GM21390 (cell line): ENCODE results near the gene TTBK2.
"Not testable (repeated sequence)": the region's sequence is repeated elsewhere in the genome, so short reads cannot be mapped to it uniquely, and the experiment has no call there.

Source experiments
- ATAC-seq: cut with Tn5 transposase; IDR thresholded peaks from one replicate; pipeline ENCODE4 v1.9.1; 2021; ENCODE audit not compliant: unreplicated experiment

TTBK2 gene

GRCh38 chr15:42908538-42908937 lies 12.0 kb downstream of the TTBK2 start:
- ATAC-seq, result no peak

GRCh38 chr15:42903388-42904324 lies 16.9 kb downstream of the TTBK2 start:
- ATAC-seq, result no peak

GRCh38 chr15:42893911-42894310 lies 26.7 kb downstream of the TTBK2 start:
- ATAC-seq, result not testable (repeated sequence)

- no peak for ATAC-seq
Observed at GRCh38 chr15:42891569-42891968, 29.0 kb downstream of the TTBK2 start.

GRCh38 chr15:42890161-42890913 lies 30.2 kb downstream of the TTBK2 start:
- no peak for ATAC-seq

- ATAC-seq, result not testable (repeated sequence)
Observed at GRCh38 chr15:42887384-42887783, 33.2 kb downstream of the TTBK2 start.

- no peak for ATAC-seq
Observed at GRCh38 chr15:42880121-42880520, 40.5 kb downstream of the TTBK2 start.

GRCh38 chr15:42879443-42879842 lies 41.1 kb downstream of the TTBK2 start:
- ATAC-seq, result no peak

- no peak for ATAC-seq
Observed at GRCh38 chr15:42876224-42876623, 44.4 kb downstream of the TTBK2 start.

- ATAC-seq, result no peak
Observed at GRCh38 chr15:42868683-42869082, 51.9 kb downstream of the TTBK2 start.

GRCh38 chr15:42863572-42864239 lies 56.9 kb downstream of the TTBK2 start:
- no peak for ATAC-seq

- ATAC-seq, result no peak
Observed at GRCh38 chr15:42858999-42859789, 61.4 kb downstream of the TTBK2 start.

GRCh38 chr15:42858540-42858939 lies 62.0 kb downstream of the TTBK2 start:
- ATAC-seq, result no peak

GRCh38 chr15:42854576-42854975 lies 66.0 kb downstream of the TTBK2 start:
- ATAC-seq, result no peak

- ATAC-seq, result no peak
Observed at GRCh38 chr15:42849836-42850235, 70.7 kb downstream of the TTBK2 start.

- ATAC-seq, result no peak
Observed at GRCh38 chr15:42848846-42849245, 71.7 kb downstream of the TTBK2 start.

GRCh38 chr15:42846647-42847046 lies 73.9 kb downstream of the TTBK2 start:
- ATAC-seq, result no peak

GRCh38 chr15:42845581-42845980 lies 75.0 kb downstream of the TTBK2 start:
- no peak for ATAC-seq

- ATAC-seq, result no peak
Observed at GRCh38 chr15:42843699-42844098, 76.9 kb downstream of the TTBK2 start.

- no peak for ATAC-seq
Observed at GRCh38 chr15:42836251-42836650, 84.3 kb downstream of the TTBK2 start.

GRCh38 chr15:42832576-42832975 lies 88.0 kb downstream of the TTBK2 start:
- no peak for ATAC-seq
